Measurements from ENCODE around the gene BAG3. TPM values are rescaled to one million over a fixed set of nuclear protein-coding genes. Genes with fewer than 3 reads are reported as not detected.

BAG3 gene
- total RNA-seq, 1 experiment from 2014 or later = 131 TPM

DNA sequence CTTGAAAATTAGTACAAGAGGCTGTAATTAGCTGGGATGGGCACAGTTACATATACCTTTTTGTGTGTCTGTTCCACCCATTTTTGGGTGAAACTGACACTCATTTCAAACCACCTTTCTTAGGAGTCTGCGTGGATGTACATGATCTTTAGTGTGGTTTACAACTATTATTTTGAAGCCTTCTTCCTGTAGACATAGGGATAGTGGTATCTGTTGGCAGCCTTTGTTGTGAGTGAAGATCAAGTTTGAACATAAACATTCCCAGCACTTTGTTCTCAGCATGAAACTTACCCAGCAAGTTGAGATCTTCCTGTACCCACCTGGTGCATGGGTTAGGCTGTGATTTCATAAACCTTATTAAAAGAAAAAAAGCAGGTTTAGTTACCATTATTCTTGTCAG is 2.0 kb downstream of the BAG3 start:
- intact Hi-C loops (cut with micrococcal nuclease; ENCODE audit: unreplicated experiment) (no loop called here), in situ Hi-C loops (cut with HindIII; ENCODE audit: low pct_unique_long_range_greater_than_20kb, low sequenced_read_pairs) (no loop called here)
- no peak for DNase-seq (ENCODE audit: low read depth, low spot score)
- TF ChIP-seq POLR2AphosphoS5 (IDR thresholded peaks at IDR 0.05; ENCODE audit: low read depth, low read length) = no peak
- TF ChIP-seq TCF7L2 (IDR thresholded peaks at IDR 0.05; ENCODE audit: low read depth, low read length) = no peak
- TF ChIP-seq REST (IDR thresholded peaks at IDR 0.05; ENCODE audit: insufficient read depth in 1 of 2, low read depth in 2 of 2, low read length in 1 of 2) = no peak
- TF ChIP-seq CTCF (IDR thresholded peaks at IDR 0.05) = no peak
- no peak for TF ChIP-seq SIN3A (IDR thresholded peaks at IDR 0.05; ENCODE audit: borderline replicate concordance, insufficient read depth, low read depth, low read length)
- Histone ChIP-seq H3K4me1 (ENCODE audit: control insufficient read depth, insufficient read depth, low read length) (peaks cover 55% of the 10 kb centered on the region), H3K4me3 (ENCODE audit: low read depth in 2 of 2, low read length in 2 of 2) (peak overlapping the region; percentile 70 to 90), H3K9me3 (ENCODE audit: control insufficient read depth, insufficient read depth, low read depth, low read length) (no peaks in the 10 kb centered on the region), H3K27ac (ENCODE audit: low read length) (peak overlapping the region; percentile 99), H3K27me3 (ENCODE audit: control insufficient read depth, insufficient read depth, low read length) (no peaks in the 10 kb centered on the region), H3K36me3 (ENCODE audit: control insufficient read depth, insufficient read depth, low read length) (no peaks in the 10 kb centered on the region; the same call in none of the 2 replicates)
- ChIA-PET POLR2A (no interaction called here), CTCF (interaction anchor here (0.7 kb wide), 1 partner anchor 56 kb away, joined by 3 read pairs; no protein-coding TSS in a partner anchor)
- no peak for ATAC-seq
- BruUV-seq (replicated peaks) = no TSS peak

DNA sequence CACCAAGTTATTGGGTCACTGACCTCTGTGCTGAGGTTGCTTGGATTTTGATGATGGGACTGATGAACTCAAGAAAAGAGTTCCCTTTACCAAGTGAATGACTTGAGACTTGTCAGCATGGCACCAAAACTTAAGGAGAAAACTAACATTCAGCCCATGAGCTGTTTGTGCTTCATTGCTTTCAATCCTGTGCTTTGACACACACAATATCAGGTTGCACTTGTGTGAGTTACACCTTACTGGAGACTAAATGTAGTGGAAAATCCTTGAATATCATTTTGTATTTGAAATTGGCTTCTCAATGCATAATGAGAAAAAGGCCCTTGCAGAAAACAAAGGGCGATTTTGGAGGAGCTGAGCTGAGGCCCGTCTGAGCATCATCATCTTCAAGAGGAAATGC is 2.7 kb downstream of the BAG3 start:
- TF ChIP-seq REST (IDR thresholded peaks at IDR 0.05; ENCODE audit: insufficient read depth in 1 of 2, low read depth in 2 of 2, low read length in 1 of 2) (no peak), POLR2AphosphoS5 (IDR thresholded peaks at IDR 0.05; ENCODE audit: low read depth, low read length) (0 out of 2 replicates have a peak, but pooled peaks have one; percentile 7), SIN3A (IDR thresholded peaks at IDR 0.05; ENCODE audit: borderline replicate concordance, insufficient read depth, low read depth, low read length) (no peak)
- POLR2A ChIA-PET = no interaction called here
- in situ Hi-C loops (cut with HindIII; ENCODE audit: low pct_unique_long_range_greater_than_20kb, low sequenced_read_pairs) (no loop called here), intact Hi-C loops (cut with micrococcal nuclease; ENCODE audit: unreplicated experiment) (no loop called here)
- no peaks in the 10 kb centered on the region for H3K9me3 ChIP-seq (ENCODE audit: control insufficient read depth, insufficient read depth, low read depth, low read length)
- no peaks in the 10 kb centered on the region for H3K27me3 ChIP-seq (ENCODE audit: control insufficient read depth, insufficient read depth, low read length)
- no peaks in the 10 kb centered on the region; the same call in none of the 2 replicates for H3K36me3 ChIP-seq (ENCODE audit: control insufficient read depth, insufficient read depth, low read length)
- H3K4me1 ChIP-seq (ENCODE audit: control insufficient read depth, insufficient read depth, low read length) = peaks cover 62% of the 10 kb centered on the region
- no TSS peak for BruUV-seq (replicated peaks)
- H3K4me3 ChIP-seq (ENCODE audit: low read depth in 2 of 2, low read length in 2 of 2) = peak overlapping the region; percentile 70 to 90
- CTCF ChIA-PET = interaction anchor here (1.1 kb wide), 1 partner anchor 45 kb away, joined by 3 read pairs; no protein-coding TSS in a partner anchor
- DNase-seq (ENCODE audit: low read depth, low spot score) (no peak), ATAC-seq (no peak)
- peak overlapping the region; percentile 99 for H3K27ac ChIP-seq (ENCODE audit: low read length)

Measured in Panc1 (cell line).